ENCODE measurements around the gene AKAP11. TPM values are rescaled to one million over a fixed set of nuclear protein-coding genes. Genes with fewer than 3 reads are reported as not detected.

Gene AKAP11
- total RNA-seq, 1 donor = 55.9 TPM

DNA sequence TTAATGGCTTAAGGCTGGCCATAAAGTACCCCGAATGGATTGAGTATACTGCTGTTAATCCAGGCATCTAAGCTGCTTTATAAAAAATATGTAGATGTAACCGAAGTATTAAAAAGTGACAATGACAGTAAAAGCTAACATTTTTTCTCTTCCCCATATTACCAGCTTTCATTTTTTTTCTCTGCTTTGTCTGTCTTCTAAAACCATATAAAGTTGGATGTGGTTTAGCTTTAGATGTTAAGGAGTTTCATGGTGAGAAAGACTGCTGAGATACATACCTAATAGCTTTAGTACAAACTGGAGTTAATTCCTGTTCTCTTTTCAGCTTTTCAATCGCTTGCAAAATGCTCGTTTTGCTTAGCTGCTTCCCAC is 838 bp downstream of the AKAP11 start:
- peak; percentile 20 for DNase-seq (ENCODE audit: low read depth)
- TF ChIP-seq, protein P1, sequence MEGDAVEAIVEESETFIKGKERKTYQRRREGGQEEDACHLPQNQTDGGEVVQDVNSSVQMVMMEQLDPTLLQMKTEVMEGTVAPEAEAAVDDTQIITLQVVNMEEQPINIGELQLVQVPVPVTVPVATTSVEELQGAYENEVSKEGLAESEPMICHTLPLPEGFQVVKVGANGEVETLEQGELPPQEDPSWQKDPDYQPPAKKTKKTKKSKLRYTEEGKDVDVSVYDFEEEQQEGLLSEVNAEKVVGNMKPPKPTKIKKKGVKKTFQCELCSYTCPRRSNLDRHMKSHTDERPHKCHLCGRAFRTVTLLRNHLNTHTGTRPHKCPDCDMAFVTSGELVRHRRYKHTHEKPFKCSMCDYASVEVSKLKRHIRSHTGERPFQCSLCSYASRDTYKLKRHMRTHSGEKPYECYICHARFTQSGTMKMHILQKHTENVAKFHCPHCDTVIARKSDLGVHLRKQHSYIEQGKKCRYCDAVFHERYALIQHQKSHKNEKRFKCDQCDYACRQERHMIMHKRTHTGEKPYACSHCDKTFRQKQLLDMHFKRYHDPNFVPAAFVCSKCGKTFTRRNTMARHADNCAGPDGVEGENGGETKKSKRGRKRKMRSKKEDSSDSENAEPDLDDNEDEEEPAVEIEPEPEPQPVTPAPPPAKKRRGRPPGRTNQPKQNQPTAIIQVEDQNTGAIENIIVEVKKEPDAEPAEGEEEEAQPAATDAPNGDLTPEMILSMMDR (IDR thresholded peaks at IDR 0.05; ENCODE audit: insufficient read depth, low read length) = no peak
- H3K4me3 ChIP-seq (ENCODE audit: low read depth, low read length) = peak overlapping the region; percentile 84

DNA sequence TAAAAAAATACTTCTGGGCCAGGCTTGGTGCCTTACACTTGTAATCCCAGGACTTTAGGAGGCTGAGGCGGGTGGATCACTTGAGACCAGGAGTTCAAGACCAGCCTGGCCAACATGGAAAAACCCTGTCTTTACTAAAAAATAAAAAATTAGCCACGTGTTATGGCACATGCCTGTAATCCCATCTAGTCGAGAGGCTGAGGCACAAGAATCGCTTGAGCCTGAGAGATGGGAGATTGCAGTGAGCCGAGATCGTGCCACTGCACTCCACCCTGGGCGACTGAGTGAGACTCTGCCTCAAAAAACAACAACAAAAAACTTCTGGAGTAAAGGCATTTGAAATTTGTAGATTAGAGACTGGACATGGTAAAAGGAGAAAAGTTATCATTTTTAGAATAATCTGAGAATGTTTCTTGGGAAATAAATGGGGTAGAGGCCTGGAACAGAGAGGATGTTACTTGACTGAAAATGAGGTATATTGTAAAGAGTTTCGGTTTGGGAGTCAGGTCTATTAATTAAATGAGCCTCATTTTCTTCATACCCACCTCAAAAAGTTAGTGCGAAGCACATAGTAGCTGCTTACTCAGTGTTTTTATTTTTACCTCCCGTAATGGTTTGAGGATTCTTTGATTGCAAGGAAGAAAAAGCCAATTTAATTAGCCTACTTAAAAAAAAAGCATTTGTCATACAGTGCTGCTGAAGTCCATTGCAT is 2.6 kb downstream of the AKAP11 start:
- TF ChIP-seq, protein P1 (IDR thresholded peaks at IDR 0.05; ENCODE audit: insufficient read depth, low read length) = no peak
- peak overlapping the region; percentile 84 for H3K4me3 ChIP-seq (ENCODE audit: low read depth, low read length)
- no peak for DNase-seq (ENCODE audit: low read depth)

GRCh38 chr13:42275098-42275471 is 3.1 kb downstream of the AKAP11 start:
- peak; percentile 25 for DNase-seq (ENCODE audit: low read depth)
- TF ChIP-seq, protein P1 (IDR thresholded peaks at IDR 0.05; ENCODE audit: insufficient read depth, low read length) = no peak
- no peak overlapping the region for H3K4me3 ChIP-seq (ENCODE audit: low read depth, low read length)

DNA sequence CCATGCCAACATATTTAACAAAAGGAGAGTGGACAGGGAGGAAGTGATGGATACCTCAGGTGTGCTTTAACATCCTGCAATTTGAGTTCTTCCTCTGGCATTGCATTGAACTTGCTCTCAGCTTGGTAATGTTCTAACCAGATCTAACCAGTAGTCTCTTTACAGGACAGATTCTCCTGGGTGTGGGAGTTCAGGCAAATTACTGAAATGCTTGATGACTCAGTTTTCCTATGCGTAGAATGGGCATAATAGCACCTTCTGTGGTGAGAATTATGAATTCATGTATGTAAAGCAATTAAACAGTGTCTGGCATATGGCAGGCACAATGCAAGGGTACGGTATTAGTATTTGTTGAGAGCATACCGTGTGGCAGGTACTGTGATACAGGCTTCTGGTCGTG is 3.6 kb downstream of the AKAP11 start:
- H3K4me3 ChIP-seq (ENCODE audit: low read depth, low read length) = no peak overlapping the region
- TF ChIP-seq, protein P1 (IDR thresholded peaks at IDR 0.05; ENCODE audit: insufficient read depth, low read length) = no peak
- no peak for DNase-seq (ENCODE audit: low read depth)

DNA sequence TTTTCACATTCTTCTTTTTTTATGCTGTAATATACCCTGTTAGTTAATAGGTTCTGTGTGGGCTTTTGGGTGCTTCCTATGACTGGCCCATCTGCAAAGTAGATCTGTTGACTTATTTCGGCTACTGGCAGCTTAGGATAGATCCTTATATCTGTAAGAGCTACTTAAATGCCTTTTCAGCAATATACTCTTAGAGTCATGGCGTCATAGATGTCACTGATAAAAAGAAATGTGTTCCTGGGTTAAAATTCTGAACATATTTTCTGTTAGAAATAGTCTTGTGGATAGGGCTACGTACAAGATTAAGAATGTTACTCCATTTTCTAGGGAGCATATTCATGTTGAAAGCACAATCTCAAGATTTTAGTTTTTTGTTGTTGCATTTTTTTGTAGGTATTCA is 4.7 kb downstream of the AKAP11 start:
- no peak overlapping the region for H3K4me3 ChIP-seq (ENCODE audit: low read depth, low read length)
- DNase-seq (ENCODE audit: low read depth) = no peak
- TF ChIP-seq, protein P1 (IDR thresholded peaks at IDR 0.05; ENCODE audit: insufficient read depth, low read length) = no peak

GRCh38 chr13:42277618-42278276 is 5.8 kb downstream of the AKAP11 start:
- TF ChIP-seq, protein P1 (IDR thresholded peaks at IDR 0.05; ENCODE audit: insufficient read depth, low read length) = no peak
- no peak for DNase-seq (ENCODE audit: low read depth)
- H3K4me3 ChIP-seq (ENCODE audit: low read depth, low read length) = no peak overlapping the region

All from fibroblast of the aortic adventitia (primary cell).